Measurements from ENCODE around the gene SSR2.
A peak's percentile ranks its signal among the peaks of the same experiment; 100 is the strongest.

The SSR2 gene

GRCh38 chr1:156020293-156021092 lies at the start of gene SSR2:
Gene SSR2, minus strand, starts transcription at chr1:156020951. Its CDS starts 784 bp downstream, at chr1:156020167.
- peak; percentile 95 for DNase-seq (ENCODE audit: low spot score)
- in situ Hi-C loops (cut with MboI; ENCODE audit: low pct_unique_long_range_greater_than_20kb, low sequenced_read_pairs, unreplicated experiment), result no loop called here
- TF ChIP-seq CTCF (IDR thresholded peaks at IDR 0.05; ENCODE audit: extremely low read depth, insufficient read depth, missing control alignments), result no peak

GRCh38 chr1:156070548-156070947 lies 49.8 kb upstream of the SSR2 start:
- TF ChIP-seq CTCF (IDR thresholded peaks at IDR 0.05; ENCODE audit: extremely low read depth, insufficient read depth, missing control alignments), result no peak
- in situ Hi-C loops (cut with MboI; ENCODE audit: low pct_unique_long_range_greater_than_20kb, low sequenced_read_pairs, unreplicated experiment), result no loop called here
- DNase-seq (ENCODE audit: low spot score), result no peak

GRCh38 chr1:156069490-156070455 lies 49.0 kb upstream of the SSR2 start:
- in situ Hi-C loops (cut with MboI; ENCODE audit: low pct_unique_long_range_greater_than_20kb, low sequenced_read_pairs, unreplicated experiment), result no loop called here
- DNase-seq (ENCODE audit: low spot score), result no peak
- no peak for TF ChIP-seq CTCF (IDR thresholded peaks at IDR 0.05; ENCODE audit: extremely low read depth, insufficient read depth, missing control alignments)

GRCh38 chr1:156067262-156067661 lies 46.5 kb upstream of the SSR2 start:
- DNase-seq (ENCODE audit: low spot score), result no peak
- in situ Hi-C loops (cut with MboI; ENCODE audit: low pct_unique_long_range_greater_than_20kb, low sequenced_read_pairs, unreplicated experiment), result no loop called here
- TF ChIP-seq CTCF (IDR thresholded peaks at IDR 0.05; ENCODE audit: extremely low read depth, insufficient read depth, missing control alignments), result no peak

GRCh38 chr1:156065871-156066270 lies 45.1 kb upstream of the SSR2 start:
- no peak for DNase-seq (ENCODE audit: low spot score)
- in situ Hi-C loops (cut with MboI; ENCODE audit: low pct_unique_long_range_greater_than_20kb, low sequenced_read_pairs, unreplicated experiment), result no loop called here
- no peak for TF ChIP-seq CTCF (IDR thresholded peaks at IDR 0.05; ENCODE audit: extremely low read depth, insufficient read depth, missing control alignments)

GRCh38 chr1:156065212-156065611 lies 44.5 kb upstream of the SSR2 start:
- in situ Hi-C loops (cut with MboI; ENCODE audit: low pct_unique_long_range_greater_than_20kb, low sequenced_read_pairs, unreplicated experiment), result no loop called here
- DNase-seq (ENCODE audit: low spot score), result no peak
- no peak for TF ChIP-seq CTCF (IDR thresholded peaks at IDR 0.05; ENCODE audit: extremely low read depth, insufficient read depth, missing control alignments)
